Neural progenitor cell (in vitro differentiated cells): ENCODE measurements around the gene WDR5.

Source experiments
- EZH2 ChIP-seq: fragments of 200-600 bp; sonication (generic); IDR thresholded peaks from 2 replicates; pipeline ENCODE4 v1.6.1; 2017; ENCODE audit warnings: antibody characterized with exemption, mild to moderate bottlenecking, moderate library complexity
- TF ChIP-seq, protein P1 (sequence below): fragments of 200-600 bp; sonication (generic); IDR thresholded peaks from 2 replicates; pipeline ENCODE4 v1.5.1; 2017; ENCODE audit warnings: antibody characterized with exemption, mild to moderate bottlenecking

DNA sequence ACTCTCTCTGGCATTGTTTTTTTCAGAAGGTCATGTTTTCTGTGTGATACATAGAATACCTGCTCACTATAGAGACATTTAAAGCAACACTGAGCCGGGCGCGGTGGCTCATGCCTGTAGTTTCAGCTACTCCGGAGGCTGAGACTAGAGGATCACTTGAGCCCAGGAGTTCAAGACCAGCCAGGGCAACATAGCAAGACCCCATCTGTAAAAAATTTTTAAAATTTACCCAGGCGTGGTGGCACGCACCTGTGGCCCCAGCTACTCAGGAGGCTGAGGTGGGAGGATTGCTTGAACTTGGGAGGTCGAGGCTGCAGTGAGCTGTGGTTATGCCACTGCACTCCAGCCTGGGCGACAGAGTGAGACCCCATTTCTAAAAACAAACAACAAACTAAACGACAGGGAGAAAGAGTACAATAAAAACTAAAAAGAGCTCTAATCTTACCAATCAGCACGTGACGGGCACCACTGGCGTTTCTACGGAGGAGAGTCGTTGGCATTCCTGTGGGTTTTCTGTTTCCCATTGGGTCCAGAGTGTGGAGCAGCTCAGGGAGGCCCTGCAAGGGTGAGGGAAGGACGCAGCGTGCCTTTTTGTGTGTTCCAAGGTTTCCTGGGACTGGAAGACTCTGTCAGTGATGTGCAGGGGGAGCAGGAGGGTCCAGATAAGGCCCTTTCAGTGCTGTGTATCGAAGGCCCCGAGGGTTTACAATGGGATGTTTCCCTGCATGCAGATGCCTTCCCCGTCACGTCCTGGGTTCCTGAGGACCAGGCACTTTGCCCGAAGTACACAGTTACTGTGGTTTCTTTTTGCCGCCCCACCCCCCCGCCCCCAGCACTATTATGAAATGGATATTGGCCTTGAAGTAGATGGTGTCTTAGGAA is 35.7 kb downstream of the WDR5 start:
- TF ChIP-seq, protein P1, sequence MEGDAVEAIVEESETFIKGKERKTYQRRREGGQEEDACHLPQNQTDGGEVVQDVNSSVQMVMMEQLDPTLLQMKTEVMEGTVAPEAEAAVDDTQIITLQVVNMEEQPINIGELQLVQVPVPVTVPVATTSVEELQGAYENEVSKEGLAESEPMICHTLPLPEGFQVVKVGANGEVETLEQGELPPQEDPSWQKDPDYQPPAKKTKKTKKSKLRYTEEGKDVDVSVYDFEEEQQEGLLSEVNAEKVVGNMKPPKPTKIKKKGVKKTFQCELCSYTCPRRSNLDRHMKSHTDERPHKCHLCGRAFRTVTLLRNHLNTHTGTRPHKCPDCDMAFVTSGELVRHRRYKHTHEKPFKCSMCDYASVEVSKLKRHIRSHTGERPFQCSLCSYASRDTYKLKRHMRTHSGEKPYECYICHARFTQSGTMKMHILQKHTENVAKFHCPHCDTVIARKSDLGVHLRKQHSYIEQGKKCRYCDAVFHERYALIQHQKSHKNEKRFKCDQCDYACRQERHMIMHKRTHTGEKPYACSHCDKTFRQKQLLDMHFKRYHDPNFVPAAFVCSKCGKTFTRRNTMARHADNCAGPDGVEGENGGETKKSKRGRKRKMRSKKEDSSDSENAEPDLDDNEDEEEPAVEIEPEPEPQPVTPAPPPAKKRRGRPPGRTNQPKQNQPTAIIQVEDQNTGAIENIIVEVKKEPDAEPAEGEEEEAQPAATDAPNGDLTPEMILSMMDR: no peak
- TF ChIP-seq EZH2: no peak
